NCI-H1436 treated with DMSO at 0.1 percent for 48 hours (cell line): Measurements from ENCODE around the gene ARID3C.
A peak's percentile ranks its signal among the peaks of the same experiment; 100 is the strongest.

Source experiments
- DNase-seq: peaks from one replicate; lab custom pipeline; 2025; lab: John Stamatoyannopoulos, UW

Gene ARID3C

GRCh38 chr9:34627716-34628655 is 880 bp downstream of the ARID3C start:
- DNase-seq, result no peak

DNA sequence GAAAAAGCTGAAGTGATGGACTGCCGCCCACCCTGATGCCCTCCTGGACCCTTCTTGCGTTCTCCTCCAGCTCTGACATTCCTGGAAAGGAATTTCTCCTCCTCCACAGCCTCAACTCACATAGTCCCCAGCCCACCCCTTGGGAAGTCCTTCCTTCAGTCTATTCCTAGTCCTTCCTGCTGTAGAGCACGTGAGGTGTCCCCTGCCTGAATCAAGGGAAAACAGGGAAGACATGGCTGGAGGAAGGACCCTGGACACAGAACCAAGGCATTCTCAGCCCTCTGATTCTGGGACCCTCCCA is 3.7 kb downstream of the ARID3C start:
- no peak for DNase-seq

- no peak for DNase-seq
Measured at GRCh38 chr9:34624475-34625185, 4.2 kb downstream of the ARID3C start.

GRCh38 chr9:34623374-34624235 is 5.3 kb downstream of the ARID3C start:
- DNase-seq, result no peak

DNA sequence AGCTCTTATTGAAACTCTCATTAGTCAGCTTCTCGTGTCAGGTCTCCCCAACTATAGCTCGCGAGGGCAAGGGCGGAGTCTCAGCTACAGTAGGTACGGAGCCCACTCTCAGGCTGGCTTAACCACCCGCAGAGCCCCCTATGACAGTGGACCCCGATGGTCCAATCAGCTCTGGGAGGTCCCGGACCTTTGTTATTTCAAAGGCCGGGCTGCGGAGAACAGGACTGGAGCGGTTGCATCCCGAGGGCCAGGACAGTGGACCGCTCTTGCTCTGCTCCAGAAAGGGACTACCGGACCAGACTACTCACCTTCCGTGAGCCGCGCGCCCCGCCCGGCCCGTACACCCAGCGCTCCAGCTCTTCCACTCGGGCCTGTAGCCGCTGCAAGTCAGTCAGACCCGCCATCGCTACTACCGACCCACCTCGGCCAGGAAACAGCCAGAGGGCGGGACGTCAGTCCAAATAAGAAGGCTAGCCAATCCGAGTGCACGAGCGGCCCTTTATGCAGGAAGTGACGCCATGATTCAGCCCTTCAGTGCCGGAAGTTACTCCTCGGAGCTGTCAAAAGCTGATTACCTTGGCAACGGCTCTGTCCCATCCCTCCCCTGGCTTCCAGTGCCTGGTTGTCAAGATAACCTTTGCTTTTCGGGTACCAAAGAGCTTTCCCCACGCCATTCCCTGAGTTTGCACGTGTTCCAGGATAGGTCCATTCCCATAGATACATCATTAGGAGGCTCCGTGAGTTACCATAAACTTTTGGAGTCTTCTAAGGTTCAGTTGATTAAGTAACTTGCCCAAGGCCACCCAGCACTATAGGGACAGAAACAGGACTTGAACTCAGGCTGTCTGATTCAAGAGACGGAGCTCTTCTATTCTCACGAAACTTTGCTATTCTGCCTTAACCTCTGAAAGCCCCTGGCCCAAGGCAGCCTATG is 8.5 kb downstream of the ARID3C start, which contains the start of gene DCTN3:
Gene DCTN3, minus strand, starts transcription at position 435 of the 934 bp plus-strand sequence. Its CDS starts 31 bp downstream, at position 404.
- peak; percentile 37 for DNase-seq

DNA sequence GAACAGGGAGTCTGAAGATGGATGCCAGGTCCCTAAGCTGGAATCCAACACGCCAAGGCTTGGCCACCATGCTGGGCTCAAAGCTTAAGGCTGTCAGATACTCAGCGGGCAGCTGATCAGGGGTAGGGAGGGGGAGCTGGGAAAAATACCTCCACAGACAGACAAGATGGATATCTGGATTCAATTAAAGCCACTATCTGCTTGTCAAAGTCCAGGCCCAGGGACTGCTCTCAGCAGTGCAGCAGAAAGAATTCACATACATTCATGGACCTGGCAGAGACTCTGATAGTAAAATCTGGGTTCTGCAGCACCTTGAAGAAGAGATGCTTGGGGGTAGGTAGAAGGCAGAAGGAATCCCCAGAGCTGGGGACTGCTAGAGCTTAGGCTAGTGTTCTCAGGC is 13.7 kb downstream of the ARID3C start:
- no peak for DNase-seq

DNA sequence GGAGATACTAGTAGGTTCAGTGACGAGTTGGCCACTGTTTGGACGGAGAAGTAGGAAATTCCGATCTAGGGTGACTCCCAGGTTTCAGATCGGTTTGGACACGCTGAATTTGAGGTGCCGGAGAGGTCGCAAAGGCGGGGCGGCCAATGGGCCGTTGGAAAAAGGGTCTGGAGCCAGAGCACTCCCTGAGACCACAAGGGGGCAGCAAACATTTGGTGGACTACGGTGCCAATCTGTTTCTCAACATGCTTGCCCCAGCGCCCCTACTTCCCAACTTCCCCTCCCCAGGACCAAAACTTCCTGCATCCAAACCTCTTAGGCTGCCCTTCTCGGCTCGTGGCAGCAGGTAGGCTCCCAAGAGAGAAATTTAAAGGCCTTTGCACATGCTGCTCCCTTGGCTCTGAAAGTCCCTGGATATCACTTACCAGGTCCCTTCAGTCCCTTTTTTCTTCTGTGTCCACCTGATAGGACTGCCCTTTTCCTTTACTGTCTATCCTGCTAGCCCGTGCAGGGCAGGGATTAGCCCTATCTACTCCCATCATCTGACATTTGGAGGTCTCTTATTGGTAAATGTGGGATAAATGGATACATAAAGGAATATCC is 16.0 kb downstream of the ARID3C start:
- DNase-seq, result peak; percentile 17

GRCh38 chr9:34611811-34612787 is 16.8 kb downstream of the ARID3C start, which contains the start of gene RPP25L:
TSS of gene RPP25L (minus strand) at chr9:34612097. CDS start at chr9:34611296, 801 bp downstream.
- DNase-seq, result peak; percentile 8

DNA sequence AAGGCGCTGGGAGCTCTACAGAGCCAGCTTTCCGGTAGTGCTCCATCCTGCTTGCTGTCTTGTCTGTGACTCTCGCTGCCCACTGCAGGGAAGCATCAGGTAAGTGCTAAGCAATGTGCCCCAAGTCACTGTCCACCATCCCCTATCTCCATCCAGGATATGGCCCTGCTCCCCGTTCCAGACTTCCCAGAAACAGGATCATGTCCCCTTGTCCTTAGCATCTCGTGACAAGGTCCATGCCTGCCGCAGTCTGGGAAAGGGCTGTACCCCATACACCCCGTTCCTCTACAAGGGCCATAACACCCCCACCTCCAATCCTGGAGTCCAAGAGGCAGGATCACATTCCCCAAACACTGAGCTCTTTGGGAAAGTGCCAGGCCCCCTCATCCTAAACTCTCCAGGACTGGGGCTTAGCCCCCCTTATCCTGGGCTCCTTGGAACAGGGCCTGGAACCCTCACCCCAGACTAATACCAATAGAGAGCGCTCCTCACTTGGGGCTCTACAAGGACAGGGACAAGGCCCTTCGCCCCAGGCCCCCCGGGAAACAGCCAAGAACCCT is 17.5 kb downstream of the ARID3C start:
- no peak for DNase-seq

DNA sequence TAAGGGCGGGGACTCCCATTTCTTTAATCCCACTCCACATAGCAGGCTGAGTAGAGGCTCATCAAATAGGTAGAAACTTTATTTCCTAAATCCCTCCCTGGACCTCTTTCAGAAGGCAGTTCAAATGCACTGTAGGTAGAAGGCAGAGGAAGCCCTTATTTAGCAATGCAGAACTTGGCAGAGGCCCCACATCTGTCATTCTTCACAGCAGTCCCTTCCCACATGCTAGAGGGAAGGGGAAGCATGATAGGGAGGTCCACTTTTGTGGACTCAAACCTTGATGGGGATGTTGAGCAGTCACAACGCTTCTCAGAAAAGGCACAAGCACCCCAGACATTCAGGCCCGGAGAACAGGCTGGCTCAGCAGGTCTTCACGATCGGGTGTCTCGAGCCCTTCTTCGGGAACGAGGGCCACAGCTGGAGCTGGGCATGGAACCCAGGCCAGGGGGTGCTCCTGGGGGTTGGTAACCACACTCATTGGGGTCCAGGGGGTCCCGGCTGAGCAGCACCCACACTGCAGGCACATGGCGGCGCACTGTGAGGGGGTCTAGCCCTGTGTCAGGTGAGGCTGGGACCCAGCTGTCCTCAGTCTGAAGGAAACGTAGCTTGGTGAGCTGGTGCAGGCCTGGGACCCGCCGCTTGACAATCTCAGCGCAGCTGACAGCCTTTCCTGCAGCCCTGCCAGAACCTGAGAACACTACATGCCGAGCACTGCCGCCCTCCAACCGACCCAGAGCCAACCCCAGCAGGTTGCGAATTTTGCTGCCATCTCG is 18.2 kb downstream of the ARID3C start:
- no peak for DNase-seq

DNA sequence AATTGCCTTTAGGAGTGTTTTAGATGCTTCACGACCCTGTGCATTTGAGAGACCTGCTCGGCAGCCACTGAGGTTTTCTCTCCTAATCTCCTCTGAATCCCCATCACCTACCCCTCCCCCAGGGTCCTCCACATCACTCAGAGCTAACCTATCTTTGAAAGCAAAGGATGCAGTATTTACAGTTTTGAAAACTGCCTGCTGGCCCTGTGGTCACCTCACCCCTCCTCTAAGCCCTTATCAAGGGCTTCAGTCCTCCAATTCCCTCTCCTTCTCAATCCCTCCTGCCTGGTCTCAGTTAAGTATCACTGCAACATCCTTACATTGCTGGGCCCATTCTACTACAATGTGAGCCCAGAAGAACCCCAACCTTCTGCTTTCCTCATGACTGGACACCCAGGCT is 21.5 kb downstream of the ARID3C start:
- DNase-seq, result no peak

DNA sequence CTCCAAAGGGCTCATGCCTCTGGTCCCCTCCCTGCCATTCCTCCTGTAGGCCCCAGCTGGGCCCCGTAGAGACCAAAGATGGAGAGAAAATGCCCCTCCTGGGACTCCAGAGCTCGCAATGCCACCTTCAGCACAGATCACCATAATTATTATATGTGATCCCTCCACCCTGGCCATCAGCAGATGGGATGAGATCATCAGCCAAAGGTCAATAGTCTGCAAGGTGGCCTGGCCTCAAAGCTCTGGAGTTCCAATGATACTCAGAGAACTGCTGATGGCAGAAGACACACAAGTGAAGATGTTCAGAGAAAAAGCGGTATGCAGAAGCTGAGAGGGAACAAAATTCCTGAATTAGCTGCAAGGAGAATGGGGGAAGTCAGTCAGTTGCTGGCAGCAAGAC is 22.0 kb downstream of the ARID3C start:
- DNase-seq, result no peak

GRCh38 chr9:34606190-34606589 is 22.7 kb downstream of the ARID3C start:
- no peak for DNase-seq

GRCh38 chr9:34603610-34604231 is 25.1 kb downstream of the ARID3C start:
- DNase-seq, result peak; percentile 31

- DNase-seq, result no peak
Measured at GRCh38 chr9:34601937-34602573, 26.8 kb downstream of the ARID3C start.

- no peak for DNase-seq
Measured at GRCh38 chr9:34600908-34601307, 28.0 kb downstream of the ARID3C start.

DNA sequence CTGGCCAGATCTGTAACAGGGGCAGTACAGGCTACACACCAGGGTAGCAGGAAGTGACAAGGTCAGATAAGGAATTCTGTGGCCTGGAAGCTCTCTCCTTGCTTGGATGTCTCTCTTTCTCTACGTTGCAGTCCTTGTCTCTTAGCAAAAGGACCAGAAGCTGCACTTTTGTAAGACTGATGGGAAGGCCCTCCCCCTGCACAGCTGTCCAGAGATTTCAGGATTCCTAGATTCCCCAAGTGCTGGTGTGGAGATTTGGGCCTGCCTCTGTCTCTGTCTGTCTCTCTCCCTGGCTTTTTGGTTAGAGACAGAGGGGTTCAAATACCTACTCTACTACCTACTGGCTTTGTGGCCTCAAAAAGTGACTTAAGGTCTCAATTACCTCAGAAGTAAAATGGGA is 29.3 kb downstream of the ARID3C start:
- no peak for DNase-seq
